ENCODE measurements around the gene SLC36A3.

Gene SLC36A3

DNA sequence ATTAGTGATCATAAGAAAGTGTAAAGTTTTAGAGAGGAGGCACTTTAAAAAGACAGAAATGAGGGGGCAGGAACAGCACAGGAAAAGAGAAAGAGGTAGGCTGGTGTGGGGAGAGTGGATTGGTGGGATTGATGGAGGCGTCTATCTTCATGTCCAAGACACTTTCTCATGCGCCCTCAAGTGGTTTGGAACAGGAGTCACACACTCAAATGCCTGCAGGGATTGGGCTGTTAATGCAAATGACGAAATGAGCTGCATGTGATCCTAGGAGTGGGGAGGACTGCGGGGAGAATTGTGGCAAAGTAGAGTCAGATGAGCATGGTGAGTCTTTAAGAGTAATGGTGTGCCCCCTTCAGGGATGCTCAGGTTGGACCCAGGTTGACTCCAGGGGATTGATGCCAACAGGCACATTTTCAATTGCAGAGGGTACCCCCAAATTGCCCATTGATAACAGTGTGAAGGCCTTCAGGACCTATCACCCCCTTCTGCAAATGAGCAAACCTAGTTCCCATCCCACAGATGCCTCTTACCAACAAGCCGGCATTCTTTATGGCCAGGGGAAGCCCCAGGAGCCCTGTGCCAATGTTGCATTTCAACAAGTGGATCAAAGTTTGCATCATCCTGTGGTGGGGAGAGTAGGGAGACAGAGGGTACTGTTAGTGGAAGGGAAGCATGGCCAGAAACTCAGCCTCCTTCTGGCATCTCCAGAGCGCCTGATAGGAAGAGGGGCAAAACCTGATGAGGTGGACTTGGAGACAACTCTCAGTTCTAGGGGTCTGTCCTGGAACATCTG, 5.3 kb downstream of the SLC36A3 start:
- peak; percentile 68 for DNase-seq

DNA sequence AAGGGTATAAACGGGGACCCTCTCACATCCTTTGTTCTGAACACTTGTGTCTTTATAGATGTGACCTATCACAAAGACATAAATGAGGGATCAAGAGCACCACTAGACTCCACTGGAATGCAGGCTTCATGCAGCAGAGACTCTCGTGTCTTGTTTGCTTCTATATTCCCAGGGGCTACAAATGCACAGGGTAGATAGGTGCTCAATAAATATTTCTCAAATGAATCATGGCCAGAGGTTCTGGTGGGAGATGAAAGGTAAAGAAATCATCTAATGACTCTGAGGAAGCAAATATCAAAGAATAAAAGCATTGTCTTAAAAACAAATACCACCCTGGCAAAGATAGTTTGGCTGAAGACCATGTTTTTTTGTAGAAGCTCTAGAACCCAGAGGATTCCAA, 6.6 kb downstream of the SLC36A3 start:
- DNase-seq, result no peak

DNA sequence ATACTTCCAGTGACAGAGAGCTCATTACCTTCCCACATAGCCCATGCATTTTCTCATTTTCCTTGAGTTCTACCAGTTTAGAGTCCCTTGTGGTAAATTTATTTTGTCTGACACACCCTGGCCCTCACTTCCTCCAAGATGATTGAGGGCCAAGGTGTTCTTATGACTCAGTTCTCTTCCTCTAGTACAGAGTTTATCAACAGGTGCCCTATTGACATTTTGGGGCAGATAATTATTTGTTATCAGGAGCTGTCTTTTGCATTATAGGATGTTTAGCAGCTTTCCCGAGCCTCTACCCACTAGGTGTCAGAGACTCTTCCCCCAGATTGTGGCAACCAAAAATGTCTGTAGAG, 7.1 kb downstream of the SLC36A3 start:
- DNase-seq, result no peak

DNA sequence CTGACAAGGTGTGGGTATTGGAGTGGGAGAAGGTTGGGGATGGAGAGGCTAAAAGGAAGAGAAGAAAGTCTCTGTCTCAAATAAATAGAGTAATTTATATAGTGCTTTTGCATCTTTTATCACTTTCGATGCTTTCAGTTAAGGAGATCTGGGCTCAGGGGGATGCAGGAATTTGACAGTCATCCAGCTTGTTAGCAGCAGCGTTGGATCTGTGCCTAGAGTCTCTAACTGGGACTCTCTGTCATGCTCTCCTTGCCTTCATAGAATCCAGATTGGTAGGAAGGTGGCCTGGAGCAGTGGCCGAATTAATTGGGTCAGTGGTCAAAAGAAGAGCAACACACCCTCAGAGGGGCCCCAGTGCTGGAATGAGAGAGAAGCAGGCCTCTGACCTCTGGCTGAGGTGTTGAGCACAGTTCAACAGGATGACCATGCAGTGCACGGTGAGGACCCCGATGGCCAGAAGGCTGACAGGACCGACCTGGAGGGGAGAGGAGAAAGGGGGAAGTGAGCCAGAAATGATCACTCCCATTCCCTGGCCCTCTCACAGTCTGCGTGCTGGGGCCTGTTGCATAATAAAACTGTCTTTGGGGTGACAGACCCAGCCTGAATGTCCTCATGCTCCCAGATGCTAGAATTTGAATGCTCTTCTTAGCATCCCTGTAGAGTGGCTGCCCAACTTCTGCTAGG, 7.6 kb downstream of the SLC36A3 start:
- peak; percentile 8 for DNase-seq

DNA sequence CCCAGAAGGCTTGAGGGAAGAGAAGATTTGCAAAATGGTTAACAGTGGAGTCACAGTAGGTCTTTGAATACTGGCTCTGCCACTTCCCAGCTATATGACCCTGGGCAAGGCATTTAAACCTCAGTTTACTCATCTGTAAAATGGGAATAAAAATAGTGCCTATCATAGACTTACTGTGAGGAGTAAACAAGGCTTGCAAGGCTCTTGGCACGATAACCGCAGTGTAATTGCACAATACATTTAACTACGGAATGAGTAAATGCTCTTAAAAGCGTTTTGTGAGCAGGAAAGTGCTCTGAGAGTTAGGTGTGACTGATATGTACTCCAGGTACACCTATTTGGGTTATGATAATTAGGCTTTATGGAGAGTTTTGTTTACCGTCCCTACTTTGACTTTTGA, 8.4 kb downstream of the SLC36A3 start:
- DNase-seq, result no peak

DNA sequence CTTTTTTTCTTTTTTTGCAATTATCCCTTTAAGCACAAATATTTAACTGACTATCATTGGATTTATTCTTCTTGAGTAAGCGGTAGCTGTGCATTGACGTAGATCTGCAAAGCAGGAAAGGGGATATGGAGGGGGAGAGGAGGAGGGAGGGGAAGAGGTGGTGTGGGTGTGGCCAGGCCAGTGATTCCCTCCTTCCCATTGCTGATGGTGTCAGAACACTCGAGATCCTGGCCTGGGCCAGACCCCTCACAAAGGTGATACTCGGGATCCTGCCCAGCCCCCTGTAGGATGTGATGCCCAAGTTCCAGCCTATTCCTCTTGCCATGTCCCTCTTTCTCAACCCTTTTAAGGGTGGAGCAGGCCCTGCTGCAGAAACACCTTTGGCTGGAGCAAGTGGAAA, 9.9 kb downstream of the SLC36A3 start:
- no peak for DNase-seq

DNA sequence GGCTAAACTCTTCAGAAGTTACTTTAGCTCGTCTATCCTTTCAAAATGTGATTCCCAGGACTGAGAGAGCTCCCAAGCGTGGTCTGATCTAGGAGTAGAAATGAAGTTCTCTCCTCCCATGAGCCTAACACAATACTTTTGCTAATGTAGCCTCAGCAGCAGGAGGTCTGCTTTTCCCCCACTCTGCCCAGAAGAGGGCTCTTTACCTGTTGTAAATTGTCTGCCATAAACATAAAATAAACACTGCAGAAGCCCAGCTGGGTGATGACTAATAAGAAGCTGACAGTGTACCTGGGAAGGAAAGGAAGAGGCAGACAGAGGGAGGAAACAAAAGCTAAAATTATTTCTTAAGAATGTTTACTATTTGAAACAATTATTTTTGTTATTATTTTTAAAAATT, 15.4 kb downstream of the SLC36A3 start:
- peak; percentile 6 for DNase-seq

DNA sequence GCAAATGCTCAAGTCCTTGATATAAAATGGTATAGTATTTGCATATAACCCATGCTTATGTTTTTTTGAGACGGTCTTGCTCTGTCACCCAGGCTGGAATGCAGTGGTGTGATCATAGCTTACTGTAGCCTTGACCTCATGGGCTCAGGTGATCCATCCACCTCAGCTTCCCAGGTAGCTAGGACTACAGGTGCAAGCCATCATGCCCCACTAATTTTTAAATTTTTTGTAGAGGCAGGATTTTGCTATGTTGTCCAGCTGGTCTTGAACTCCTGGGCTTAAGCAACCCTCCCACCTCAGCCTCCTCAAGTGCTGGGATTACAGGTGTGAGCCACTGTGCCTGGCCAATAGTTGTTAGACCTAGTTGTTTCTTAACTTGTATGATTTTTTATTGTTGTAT, 17.3 kb downstream of the SLC36A3 start:
- no peak for DNase-seq

DNA sequence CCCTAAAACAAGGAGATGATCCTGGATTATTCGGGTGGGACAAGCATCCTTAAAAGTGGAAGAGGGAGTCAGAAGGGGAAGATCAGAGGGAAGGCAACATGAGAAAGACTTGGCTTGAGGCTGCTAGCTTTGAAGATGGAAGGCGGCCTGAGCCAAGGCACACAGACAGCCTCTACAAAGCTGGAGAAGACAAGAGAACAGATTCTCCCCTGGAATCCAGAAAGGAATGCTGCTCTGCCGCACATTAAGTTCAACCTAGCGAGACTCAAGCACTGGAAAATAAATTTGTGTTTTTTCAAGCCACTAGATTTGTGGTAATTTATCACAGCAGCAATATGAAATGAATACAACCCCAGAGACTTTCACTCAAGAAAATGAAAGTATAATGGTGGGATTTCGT, 17.9 kb downstream of the SLC36A3 start:
- no peak for DNase-seq

DNA sequence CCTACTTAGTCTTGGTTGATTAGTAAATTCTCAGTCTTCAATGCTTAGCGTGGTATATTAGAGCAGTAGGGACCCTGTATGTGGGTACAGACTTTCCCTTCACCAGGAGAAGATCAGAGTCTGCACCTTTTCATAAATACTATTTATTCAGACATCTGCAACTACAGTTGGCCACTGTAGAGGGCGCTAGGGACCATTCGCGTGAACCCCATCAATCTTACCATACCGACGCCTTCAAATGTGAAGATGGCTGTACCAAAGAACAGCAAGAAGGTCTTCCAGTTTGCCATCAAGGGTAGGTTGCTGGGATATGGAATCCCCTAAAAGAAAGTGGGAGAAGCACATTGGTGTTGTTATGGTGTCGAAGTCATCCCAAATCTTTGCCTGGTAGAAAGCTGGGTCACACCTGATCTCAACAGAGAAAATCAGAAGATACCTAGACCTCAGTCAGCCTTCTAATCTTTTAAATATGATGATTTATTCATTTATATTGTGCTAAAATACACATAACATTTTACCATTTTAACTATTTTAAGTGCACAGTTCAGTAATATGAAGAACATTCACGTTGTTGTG, 19.1 kb downstream of the SLC36A3 start:
- peak; percentile 34 for DNase-seq

DNA sequence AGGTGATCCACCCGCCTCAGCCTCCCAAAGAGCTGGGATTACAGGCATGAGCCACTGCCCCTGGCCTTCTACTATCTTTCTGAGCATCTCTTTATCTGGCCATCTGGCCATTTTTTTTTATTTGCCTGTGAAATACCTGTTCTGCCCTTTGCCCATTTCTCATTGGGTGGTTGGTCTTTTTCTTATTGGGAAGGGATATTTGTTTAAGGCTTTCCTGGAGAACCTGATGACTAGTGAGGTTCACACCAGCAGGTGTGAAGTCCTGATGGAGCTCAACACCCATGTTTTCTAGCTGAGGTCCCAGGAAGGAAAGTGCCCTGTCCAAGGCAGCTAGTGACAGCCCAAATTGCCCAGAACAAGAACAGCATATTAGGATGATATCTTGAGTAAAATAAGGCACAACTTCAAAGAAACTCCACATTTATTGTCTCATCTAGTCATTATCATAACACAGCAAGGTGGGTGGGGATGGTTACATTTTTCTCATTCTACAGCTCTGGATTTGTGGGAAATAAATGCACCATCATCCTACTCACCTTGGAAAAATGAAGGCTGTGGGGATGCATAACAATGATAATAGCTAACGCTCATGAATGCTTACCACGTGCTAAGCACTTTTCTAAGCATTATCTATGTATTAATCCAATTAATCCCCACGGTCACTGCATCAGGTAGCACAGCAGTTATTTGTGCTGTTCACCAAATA, 20.3 kb downstream of the SLC36A3 start:
- no peak for DNase-seq

DNA sequence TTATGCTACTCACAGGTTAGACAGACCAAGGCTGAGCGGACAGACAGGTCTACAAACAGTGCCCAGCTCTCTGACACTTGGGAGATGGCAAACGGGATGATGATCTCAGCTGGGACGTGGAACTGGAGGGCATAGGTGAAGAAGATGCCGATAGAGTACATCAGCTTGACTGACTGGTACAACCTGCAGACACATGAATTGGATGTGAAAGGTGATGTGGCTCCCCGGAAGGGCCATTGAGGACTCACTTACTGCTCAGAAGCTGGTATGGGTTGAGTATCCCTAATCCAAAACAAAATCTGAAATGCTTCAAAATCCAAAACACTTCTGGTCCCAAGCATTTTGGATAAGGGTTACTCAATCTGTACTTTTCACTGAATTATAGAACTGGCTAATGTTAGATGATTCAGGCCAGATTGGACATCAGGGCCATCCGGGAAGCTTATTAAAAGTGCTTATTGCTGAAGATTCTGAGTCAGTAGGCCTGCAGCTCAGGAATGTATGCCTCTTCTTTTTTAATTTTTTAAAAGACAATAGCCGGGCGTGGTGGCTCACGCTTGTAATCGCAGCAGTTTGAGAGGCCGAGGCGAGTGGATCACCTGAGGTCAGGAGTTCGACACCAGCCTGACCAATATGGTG, 22.4 kb downstream of the SLC36A3 start:
- no peak for DNase-seq

DNA sequence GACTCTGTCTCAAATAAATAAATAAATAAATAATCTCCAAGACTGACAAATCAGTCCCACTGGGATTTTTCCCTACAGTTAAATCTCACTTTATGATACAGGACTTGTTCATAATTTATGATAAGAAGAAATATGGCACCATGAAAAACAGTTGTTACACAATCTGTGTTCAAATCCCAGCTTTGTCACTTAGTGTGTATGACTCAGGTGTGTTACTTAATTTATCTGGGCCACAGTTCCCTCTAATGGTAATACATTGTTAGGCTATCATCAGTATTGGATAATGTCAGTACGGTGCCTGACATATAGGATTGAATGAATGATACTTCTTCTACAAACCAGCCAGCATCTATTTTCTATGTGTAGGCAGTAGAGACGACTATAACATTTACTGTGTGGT, 23.1 kb downstream of the SLC36A3 start:
- DNase-seq, result no peak

DNA sequence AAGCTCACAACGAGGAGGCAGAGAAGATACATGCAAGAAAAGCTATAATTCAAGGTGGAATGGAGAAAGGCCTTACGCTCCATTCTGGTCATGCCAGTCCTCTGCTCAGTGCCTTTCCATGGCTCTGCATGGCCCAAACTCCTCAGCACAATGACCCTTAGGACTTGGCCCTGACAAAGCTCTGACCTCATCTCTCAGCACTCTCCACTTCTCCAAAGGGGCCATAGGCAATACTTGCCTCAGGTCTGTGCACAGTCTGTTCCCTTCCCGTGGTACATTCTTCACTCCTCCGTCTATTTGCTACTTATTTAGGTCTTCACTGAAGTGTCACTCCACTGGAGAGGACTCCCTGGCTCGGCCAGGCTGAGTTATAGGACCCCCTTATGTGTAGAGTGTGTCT, 24.7 kb downstream of the SLC36A3 start:
- DNase-seq, result no peak

DNA sequence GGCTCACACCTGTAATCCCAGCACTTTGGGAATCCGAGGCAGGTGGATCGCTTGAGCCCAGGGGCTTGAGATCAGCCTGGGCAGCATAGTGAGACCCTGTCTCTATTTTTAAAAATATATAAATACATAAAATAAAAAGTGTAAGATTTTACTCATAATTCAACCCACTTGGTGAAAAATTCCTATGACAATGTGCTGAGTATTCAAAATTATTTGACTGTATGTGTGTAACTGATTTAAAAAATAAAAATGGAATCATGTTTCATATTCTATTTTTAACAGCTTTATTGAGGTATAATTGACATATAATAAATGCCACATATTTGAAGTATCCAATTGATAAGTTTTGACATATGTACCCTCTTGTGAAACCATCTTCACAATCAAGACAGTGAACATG, 27.8 kb downstream of the SLC36A3 start:
- no peak for DNase-seq

DNA sequence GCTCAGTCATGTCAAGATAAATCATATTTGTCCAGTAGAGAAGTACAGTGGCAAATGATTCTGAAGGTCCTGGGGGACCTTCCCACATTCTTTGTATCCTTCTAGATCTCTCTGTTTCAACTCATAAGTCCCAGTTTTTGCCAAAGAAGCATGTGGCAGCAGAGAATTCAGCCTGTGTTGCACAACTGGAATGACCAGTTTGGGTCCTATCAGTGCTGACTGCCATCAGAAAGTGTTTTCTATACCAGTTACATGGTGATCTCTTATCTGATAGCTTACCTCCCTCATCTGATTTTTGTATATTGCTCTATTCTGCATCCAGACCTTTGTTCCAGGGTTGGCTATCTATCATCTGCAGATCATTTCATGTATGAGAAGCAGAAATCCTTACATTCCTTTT, 28.9 kb downstream of the SLC36A3 start:
- no peak for DNase-seq

DNA sequence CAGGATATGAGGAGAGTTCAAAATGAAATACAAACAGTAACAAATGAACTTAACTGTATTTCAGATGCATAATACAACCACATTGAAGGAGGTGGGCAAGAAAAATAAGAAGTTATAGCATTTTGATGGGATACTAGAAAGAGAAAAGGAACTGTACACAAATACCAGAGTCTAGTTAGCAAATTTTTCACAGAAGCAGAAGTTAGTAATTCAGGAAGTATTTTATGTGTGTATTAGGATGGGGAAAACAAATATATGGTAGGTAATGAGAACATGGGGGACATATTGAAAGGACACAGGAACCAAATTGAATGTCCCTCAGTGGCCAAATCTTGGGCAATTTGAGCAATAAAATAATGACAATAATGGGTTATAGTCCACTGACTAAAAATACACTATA, 32.2 kb downstream of the SLC36A3 start:
- no peak for DNase-seq

DNA sequence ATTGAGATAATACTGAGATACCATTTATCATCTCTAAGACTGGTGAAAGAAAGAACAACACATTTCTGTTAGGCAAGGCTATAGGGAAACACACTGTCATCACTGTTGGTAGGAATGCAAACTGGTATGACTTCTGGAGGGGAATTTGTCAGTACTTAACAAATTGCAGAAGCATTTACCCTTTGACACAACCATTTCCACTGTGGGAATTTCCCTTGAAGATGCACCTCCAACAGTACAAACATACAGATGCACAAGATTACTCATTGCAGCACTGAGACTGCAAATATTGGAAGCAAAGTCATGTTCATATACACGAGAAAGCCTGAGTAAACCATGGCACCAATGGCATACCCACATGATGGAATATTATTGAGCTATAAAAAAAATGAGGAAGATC, 33.0 kb downstream of the SLC36A3 start:
- DNase-seq, result no peak

DNA sequence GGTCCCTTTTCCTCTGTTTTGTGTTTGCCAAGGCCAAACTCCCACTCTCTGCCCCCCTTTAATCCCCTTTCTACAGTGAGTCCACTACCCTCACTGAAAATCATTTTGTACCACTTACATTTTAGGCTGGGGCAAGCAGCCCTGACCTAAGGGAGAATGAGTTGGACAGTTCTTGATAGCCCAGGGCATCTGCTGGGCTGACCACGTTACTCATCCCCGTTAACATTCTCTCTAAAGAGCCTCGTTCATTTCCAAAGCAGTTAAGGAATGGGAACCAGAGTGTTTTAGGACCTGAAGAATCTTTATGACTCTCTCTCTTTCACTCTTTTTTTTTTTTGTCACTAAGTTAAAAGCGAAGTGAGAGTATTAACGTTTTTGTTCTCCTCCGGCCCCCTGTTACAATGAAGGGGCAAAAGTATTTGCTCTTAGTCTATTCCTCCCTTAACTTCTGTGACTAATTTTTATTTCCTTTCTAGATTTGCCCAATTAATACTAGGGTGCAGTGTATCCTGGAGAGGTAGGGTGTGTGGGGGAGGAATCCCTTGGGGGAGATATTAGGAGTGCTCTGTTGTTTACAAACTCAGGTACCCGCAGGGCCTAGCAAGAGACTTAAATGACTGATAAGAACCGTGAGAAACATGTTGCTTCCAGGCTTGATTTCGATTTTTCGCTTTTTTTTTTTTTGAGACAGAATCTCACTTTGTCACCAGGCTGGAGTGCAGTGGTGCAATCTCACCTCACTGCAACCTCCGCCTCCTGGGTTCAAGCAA, 35.9 kb downstream of the SLC36A3 start:
- DNase-seq, result no peak

DNA sequence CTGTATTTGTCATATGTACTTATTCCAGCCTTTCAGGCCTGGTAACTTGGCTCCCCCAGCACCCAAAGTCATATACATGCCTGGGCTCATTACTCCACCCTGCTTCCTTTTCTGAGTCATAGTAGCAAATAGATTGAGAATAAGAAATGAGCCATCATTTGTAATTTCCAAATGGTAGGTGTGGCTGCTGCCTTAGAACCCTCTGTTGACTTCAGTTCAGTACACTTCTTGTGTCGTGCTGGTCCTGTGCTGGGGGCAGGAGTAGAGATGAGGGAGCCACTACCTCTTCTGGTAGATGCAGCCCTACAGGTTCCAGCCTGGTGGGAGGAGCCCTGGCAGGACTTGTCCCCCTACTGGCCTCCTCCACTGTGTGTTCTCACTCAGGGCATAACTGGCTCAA, 39.5 kb downstream of the SLC36A3 start:
- DNase-seq, result no peak

DNA sequence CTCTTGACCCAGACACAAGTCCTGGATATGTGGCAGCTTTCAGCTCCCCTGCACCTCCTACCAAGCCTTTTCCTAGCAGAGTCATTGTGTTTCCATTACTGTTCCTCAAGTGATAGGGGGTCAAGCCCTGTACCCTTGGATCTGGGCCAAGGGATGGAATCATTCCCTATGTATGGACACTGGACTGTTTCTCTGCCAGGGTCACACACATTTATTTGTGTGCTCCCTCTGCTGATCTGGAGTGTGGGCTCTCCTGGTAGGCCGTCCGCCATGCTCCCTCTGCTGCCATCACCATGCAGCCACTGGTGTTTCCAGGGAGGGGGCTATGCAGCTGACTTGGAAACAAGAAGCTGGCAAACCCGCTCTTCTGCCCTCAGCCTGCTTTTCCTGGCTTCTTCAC, 41.0 kb downstream of the SLC36A3 start:
- DNase-seq, result no peak

DNA sequence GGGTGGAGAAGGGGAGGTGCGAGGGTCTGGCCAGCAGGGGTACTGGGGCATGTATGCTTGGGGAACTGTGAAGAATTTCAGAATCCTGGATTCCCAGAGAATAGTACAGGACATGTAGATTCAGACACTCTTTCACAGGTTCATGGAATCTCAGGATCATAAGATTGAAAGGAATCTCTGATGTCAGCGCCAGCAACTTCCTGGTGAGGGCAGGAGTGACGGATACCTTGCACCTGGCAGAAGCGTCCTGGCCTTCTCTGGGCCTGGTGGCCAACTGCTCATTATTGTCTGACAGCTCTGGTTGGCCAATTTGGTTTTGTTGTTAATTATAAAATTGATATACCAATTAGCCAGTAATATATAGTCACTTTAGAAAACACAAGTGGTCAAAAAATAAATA, 43.6 kb downstream of the SLC36A3 start:
- no peak for DNase-seq

DNA sequence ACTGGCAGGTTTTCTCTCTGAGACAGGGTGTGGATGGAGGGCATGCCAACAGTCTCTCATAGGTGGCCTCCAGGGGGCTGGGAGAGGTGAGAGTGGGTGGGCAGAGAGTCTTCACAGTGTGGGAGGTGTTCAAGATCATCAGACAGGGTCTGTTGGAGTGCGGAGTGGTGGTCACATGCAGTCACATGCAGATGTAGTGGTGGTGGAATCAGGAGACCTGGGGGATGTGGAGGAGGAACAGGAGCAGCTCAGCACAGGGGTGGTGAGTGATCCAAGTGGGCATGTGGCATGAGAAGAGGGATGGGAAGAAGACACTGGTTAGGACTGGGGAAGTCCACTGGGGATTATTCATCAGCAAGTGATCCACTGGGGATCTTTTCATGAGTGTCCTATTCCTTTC, 44.8 kb downstream of the SLC36A3 start:
- DNase-seq, result no peak

Measured in hematopoietic multipotent progenitor cell treated with erythropoietin and hydrocortisone succinate and interleukin-3 and kit ligand, for 4 days (in vitro differentiated cells).